SU-DHL-6 (cell line): ENCODE measurements around the gene SNUPN.

ENCODE experiments used
- EZH2phosphoT487 ChIP-seq: fragments of 200-600 bp; sonication (generic), shearing (Covaris generic); conservative IDR thresholded peaks from 2 replicates; pipeline ENCODE4 v1.6.1; 2018; ENCODE audit warnings: mild to moderate bottlenecking, antibody characterized with exemption, low read length, moderate library complexity, mixed read lengths
- TF ChIP-seq, protein P1 (sequence below): fragments of 200-600 bp; sonication (generic); IDR thresholded peaks from one replicate; pipeline ENCODE4 v1.5.1; 2017; ENCODE audit warnings: antibody characterized with exemption, mild to moderate bottlenecking, low read length, moderate library complexity; ENCODE audit not compliant: insufficient read depth, poor library complexity, severe bottlenecking

DNA sequence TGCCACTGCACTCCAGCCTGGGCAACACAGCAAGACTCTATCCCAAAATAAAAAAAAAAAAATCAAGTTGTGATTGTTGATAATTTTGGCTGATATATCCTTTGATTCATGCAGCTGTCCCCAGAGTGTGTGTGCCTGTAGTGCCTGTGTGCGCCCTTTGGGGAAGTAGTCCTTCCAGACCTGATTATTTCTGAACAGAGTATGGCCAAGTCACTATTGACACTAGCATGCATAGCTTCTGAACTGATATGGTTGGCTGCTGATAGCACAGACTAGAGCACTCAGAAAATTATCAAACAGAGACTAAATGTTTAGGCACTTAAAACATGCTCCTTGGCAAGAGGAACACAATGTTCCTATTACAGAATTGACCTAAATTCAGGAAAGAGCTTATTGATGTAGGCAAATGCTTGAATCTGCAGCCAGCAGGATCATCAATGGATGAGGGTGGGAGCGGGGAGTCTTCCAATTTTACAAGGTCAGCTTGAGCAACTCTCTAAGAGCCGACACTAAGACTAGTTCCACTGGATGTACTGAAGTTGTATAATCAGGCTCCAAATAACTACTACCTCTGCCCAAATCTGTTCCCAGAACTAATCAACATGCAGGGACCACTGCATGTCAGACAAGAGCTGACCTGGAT is 28.7 kb downstream of the SNUPN start:
- TF ChIP-seq, protein P1, sequence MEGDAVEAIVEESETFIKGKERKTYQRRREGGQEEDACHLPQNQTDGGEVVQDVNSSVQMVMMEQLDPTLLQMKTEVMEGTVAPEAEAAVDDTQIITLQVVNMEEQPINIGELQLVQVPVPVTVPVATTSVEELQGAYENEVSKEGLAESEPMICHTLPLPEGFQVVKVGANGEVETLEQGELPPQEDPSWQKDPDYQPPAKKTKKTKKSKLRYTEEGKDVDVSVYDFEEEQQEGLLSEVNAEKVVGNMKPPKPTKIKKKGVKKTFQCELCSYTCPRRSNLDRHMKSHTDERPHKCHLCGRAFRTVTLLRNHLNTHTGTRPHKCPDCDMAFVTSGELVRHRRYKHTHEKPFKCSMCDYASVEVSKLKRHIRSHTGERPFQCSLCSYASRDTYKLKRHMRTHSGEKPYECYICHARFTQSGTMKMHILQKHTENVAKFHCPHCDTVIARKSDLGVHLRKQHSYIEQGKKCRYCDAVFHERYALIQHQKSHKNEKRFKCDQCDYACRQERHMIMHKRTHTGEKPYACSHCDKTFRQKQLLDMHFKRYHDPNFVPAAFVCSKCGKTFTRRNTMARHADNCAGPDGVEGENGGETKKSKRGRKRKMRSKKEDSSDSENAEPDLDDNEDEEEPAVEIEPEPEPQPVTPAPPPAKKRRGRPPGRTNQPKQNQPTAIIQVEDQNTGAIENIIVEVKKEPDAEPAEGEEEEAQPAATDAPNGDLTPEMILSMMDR: no peak
- no peak for TF ChIP-seq EZH2phosphoT487
